HFF-Myc (cell line): ENCODE data around the gene PARD6G.
A peak's percentile ranks its signal among the peaks of the same experiment; 100 is the strongest.
"Not testable (repeated sequence)": the region's sequence is repeated elsewhere in the genome, so short reads cannot be mapped to it uniquely, and the experiment has no call there.

Experiments used
- DNase-seq: peaks from one replicate; pipeline ENCODE4 v3.0.0-alpha.2; 2011; ENCODE audit warnings: low read depth; ENCODE audit errors: extremely low read depth
- H3K4me3 ChIP-seq: replicated peaks from 2 replicates; pipeline ENCODE4 v1.5.1; 2011; ENCODE audit warnings: low read depth, mild to moderate bottlenecking, control low read depth, low read length
- CTCF ChIP-seq: IDR thresholded peaks from 2 replicates; pipeline ENCODE4 v1.5.1; 2012; ENCODE audit warnings: mild to moderate bottlenecking, low read depth, low read length, control low read depth; ENCODE audit errors: missing control alignments

PARD6G gene, protein sequence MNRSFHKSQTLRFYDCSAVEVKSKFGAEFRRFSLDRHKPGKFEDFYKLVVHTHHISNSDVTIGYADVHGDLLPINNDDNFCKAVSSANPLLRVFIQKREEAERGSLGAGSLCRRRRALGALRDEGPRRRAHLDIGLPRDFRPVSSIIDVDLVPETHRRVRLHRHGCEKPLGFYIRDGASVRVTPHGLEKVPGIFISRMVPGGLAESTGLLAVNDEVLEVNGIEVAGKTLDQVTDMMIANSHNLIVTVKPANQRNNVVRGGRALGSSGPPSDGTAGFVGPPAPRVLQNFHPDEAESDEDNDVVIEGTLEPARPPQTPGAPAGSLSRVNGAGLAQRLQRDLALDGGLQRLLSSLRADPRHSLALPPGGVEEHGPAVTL

GRCh38 chr18:80247393-80247841 is at the start of gene PARD6G:
Gene PARD6G, minus strand, starts transcription at chr18:80247514. Its CDS starts 166 bp downstream, at chr18:80247348.
- no peak for TF ChIP-seq CTCF
- DNase-seq = no peak
- H3K4me3 ChIP-seq = peak within 1 kb of the TSS; percentile 72

- peak; percentile 47 for TF ChIP-seq CTCF
- H3K4me3 ChIP-seq, DNase-seq: not testable (repeated sequence)
Measured at GRCh38 chr18:80262241-80263033, 15.1 kb upstream of the PARD6G start.

- no peak for TF ChIP-seq CTCF
- H3K4me3 ChIP-seq = no peak overlapping the region
- no peak for DNase-seq
Measured at GRCh38 chr18:80259610-80260009, 12.3 kb upstream of the PARD6G start.

- TF ChIP-seq CTCF = no peak
- no peak for DNase-seq
- H3K4me3 ChIP-seq = no peak overlapping the region
Measured at GRCh38 chr18:80258640-80259039, 11.3 kb upstream of the PARD6G start.

DNA sequence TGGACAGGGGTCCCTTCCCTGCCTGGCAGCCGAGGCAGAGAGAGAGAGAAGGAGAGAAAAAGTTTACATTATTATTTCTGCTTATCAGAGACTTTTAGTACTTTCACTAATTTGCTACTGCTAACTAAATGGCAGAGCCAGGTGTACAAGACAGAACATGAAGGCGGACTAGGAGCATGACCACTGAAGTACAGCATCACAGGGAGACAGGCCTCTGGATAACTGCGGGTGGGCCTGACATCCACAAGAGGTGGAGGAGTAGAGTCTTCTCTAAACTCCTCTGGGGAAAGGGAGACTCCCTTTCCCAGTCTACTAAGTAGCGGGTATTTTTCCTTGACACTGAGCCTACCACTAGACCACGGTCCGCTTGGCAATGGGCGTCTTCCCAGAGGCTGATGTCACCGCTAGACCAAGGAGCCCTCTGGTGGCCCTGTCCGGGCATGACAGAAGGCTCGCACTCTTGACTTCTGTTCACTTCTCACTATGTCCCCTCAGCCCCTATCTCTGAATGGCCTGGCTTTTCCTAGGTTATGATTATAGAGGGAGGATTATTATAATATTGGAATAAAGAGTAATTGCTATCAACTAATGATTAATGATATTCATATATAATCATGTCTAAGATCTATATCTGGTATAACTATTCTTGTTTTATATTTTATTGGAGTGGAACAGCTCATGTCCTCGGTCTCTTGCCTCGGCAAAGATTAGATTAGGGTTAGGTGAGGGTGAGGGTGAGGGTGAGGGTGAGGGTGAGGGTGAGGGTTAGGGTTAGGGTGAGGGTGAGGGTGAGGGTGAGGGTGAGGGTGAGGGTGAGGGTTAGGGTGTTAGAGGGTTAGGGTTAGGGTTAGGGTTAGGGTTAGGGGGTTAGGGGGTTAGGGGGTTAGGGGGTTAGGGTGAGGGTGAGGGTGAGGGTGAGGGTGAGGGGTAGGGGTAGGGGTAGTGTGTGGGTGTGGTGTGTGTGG is 10.5 kb upstream of the PARD6G start:
- H3K4me3 ChIP-seq = not testable (repeated sequence)
- peak; percentile 86 for TF ChIP-seq CTCF
- peak; percentile 48 for DNase-seq

DNA sequence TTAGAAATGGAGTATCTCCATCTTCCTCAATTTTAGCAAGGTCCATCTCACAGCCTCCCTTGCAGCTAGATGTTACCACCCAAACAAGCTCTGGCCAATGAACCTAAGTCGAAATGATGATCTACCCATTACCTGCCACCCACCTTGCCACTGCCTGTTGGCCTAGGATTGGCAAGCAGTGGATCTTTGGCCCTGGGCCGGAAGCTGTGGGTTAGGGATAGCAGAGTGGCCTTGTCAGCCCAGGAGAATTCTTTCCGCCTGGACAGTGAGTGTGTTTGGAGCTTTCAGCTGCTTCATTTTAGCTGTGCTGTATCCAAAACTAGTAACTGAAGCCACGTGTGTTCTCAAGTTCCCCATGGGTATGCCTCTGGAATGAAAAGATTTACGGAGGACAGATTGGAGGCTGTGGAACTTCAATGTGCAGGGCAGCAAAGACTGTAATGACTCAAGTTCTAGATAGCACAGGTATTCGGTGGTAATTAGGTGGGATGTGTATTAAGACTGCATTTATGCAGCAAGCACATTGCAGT is 7.7 kb upstream of the PARD6G start:
- no peak overlapping the region for H3K4me3 ChIP-seq
- no peak for DNase-seq
- no peak for TF ChIP-seq CTCF
